ENCODE measurements around the gene PIK3CD. TPM values are rescaled to one million over a fixed set of nuclear protein-coding genes. Genes with fewer than 3 reads are reported as not detected.
"Not testable (repeated sequence)": the region's sequence is repeated elsewhere in the genome, so short reads cannot be mapped to it uniquely, and the experiment has no call there.

The PIK3CD gene
- total RNA-seq, 1 donor from 2014 or later = 7.7 TPM

- DNase-seq (ENCODE audit: low spot score) = no peak
Measured at GRCh38 chr1:9621032-9621431, 30.5 kb upstream of the PIK3CD start.

DNA sequence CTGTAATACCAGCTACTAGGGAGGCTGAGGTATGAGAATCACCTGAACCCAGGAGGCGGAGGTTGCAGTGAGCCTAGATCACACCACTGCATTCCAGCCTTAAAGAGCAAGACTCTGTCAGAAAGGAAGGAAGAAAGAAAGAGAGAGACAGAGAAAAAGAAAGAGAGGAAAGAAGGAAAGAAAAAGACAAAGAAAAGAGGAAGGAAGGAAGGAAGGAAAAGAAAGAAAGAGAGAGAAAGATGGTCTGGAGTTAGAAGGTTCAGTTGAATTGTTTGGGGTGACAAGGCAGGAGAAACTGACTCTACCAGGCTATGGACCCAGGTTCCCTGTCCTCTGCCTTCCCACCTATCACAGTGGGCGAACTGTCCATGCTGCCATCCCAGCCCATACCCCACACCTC lies 27.4 kb upstream of the PIK3CD start:
- no peak for DNase-seq (ENCODE audit: low spot score)

DNA sequence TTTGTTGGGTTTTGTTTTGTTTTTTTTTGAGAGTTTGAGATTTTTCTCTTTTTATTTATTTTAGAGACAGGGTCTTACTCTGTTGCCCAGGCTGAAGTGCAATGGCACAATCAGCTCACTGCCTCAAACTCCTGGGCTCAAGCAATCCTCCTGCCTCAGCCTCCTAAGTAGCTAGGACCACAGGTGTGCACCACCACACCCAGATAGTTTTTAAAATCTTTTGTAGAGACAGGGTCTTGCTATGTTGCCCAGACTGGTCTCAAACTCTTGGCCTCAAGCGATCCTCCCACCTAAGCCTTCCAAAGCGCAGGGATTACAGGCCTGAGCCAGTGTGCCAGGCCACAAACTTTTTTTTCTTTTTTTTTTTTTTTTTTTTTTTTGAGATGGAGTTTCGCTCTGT lies 26.5 kb upstream of the PIK3CD start:
- DNase-seq (ENCODE audit: low spot score) = not testable (repeated sequence)

DNA sequence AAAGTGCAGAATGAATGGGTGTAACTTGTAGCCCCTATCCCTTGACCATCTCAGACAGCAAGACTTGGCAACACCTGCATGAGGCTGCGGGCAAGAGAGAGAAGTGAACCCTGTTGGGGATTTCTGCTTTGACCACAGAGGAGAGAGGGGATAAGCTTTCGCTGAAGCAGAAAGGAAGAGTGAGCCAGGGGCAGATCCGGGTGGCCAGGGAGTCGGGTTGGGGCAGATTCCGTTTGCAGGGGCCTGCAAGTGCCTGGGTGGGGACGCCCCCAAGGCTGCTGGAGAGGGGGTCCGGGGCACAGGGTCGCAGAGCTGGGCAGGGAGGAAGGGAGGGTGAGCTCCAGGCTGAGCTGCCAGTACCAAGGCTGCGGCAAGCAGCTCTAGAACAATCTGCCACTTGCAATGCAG lies 25.3 kb upstream of the PIK3CD start:
- no peak for DNase-seq (ENCODE audit: low spot score)

DNA sequence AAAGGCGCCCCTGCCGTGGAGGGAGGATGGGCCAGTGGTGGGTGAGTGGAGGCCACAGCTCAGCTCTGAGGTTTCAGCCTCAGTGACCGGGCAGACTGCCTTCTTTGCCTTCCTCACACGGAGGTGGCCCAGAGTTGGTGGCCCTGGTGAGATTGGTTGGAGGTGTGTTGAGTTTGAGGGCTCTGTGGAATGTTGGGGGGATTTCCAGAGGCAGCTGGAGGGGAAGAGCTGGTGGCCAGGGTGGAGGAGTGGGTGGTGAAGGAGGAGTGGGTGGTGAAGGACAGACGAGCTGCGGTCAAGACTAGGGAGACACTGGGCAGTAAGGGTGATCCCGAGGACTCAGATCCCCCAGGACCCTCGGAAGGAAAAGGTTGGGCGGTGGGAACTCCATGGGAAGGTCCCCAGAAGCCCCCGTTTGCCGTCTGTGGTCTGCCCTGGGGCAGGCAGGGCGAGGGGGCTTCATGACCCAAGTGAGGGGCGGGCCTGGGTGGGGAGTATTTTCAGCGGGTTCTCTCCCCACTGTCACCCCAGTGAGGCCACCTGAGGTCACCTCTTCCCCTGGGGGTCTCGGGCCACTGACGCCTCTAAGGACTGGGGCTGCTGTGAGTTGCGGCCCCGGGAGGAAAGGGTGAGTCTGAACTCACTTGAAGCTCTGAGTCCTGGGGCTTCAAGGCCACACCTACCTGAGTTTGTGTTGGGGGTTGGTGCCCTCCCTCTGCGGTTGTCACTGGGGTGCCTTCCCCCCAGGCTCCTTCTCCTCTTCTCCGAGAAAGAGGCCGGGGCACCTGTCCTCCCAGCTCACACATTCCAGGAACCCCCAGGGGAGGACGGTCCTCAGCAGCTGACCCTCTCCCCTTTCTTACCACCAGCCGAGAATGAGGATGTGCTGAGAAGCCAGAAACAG lies 22.7 kb upstream of the PIK3CD start:
- no peak for DNase-seq (ENCODE audit: low spot score)

GRCh38 chr1:9629445-9630201 lies 21.9 kb upstream of the PIK3CD start:
- DNase-seq (ENCODE audit: low spot score) = peak; percentile 69

GRCh38 chr1:9630331-9631111 lies 21.0 kb upstream of the PIK3CD start:
- DNase-seq (ENCODE audit: low spot score) = no peak

- no peak for DNase-seq (ENCODE audit: low spot score)
Measured at GRCh38 chr1:9631613-9632012, 19.9 kb upstream of the PIK3CD start.

DNA sequence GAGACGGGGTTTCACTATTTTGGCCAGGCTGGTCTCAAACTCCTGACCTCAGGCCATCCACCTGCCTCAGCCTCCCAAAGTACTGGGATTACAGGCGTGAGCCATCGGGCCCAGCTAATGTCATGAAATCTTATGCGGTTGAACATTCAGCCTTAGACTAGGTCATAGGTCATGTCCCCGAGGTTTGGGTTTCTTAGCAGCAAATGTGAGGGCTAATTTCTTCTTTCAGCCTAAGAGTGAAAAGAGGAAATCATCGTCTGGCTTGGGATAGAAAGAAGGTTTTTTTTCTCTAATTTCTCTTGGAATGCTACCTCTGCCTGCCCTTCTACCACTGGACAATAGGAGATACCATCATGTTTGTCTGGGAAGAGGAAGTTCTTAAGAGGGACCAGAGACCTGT lies 18.0 kb upstream of the PIK3CD start:
- DNase-seq (ENCODE audit: low spot score) = no peak

DNA sequence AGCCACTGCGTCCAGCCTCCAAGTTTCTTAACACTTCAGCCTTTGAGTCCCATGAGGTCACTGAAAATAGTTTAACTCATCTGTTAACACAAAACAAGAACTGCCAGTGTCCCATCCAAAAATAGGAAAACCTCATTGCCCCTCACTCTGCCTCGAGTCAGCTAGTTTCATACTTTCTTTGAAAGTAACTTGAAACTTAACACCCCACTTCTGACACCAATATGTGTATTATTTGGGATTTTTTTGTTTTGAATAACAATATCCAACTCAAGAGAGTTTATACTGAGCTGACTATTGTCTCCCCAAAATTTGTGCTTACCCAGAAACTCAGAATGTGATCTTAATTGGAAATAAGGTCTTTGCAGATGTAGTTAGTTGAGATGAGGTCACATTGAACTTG lies 16.9 kb upstream of the PIK3CD start:
- no peak for DNase-seq (ENCODE audit: low spot score)

GRCh38 chr1:9639227-9639626 lies 12.3 kb upstream of the PIK3CD start:
- DNase-seq (ENCODE audit: low spot score) = no peak

DNA sequence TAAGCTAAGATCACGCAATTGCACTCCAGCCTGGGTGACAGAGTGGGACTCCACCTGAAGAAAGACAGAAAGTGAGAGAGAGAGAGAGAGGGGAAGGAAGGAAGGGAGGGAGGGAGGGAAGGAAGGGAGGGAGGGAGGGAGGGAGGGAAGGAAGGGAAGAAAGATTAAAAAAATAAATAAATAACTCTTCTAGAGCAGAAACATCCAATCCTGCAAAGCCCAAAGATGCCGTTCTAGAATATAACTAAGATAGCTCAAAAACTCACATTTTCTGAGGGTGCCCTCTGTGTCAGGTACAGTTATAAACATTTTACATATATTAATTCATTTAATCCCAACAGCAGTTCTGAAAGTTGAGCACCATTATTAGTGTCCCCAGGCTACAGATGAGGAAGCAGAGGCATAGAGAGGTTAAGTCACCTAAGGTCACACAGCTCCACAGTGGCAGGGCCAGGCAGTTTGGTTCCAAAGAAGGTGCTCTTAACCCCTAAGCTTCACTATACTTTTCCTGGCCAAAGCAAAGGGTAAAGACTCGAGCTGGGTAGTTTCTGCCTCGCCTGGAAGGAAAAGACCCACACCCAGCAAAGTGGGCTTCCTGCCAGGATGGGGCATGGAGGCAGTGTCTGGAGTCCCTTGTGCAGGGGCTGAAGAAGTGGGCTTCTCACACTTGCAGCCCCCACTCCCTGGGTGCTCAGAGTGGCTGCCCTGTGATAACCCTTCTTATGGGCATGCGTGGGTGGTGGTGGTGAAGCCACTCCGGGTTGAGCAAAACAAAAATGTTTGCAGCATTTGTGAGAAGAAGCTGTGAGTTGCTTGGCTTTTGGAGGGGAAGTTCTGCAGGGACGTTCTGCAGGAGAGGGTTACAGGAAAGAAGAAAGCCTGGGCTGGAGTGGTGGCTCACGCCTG lies 7.9 kb upstream of the PIK3CD start:
- no peak for DNase-seq (ENCODE audit: low spot score)

GRCh38 chr1:9646037-9646436 lies 5.5 kb upstream of the PIK3CD start:
- no peak for DNase-seq (ENCODE audit: low spot score)

DNA sequence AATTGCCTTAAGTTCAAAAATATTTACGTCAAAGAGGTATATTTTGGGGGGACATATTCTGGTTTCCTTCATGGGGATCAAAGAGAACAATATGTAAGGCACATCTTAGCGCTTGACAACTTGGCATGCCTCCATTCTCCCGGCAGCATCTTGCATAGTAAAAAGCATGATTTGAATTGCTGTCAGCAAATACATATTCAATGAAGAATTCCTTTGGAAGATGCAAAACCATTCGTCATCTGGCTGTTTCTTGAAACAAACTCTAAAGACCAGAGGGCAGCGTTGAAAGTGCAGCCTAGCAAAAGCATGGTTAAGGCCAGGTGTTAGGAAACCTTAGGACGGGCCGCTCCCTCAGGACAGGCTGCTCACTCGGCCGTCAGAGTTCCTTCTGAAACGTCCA lies 3.4 kb upstream of the PIK3CD start:
- DNase-seq (ENCODE audit: low spot score) = no peak

DNA sequence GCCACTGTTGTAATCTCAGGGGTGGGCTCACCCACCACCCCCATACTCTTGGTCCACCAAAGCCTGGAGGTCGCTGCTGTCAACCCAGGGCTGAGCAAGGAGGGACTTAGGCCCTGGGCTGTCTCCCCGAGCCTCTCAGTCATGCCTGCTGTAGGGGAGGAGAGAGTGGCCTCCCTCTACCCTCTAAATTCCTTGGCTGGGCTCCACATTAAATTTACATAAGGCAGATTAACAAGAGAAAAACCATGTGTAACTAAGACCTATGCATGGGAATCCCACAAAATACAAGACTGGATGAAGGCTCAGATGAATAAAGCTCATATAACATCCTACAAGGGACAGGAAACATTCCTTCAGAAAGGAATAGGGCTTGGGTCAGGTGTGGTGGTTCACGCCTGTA lies 1.8 kb upstream of the PIK3CD start:
- DNase-seq (ENCODE audit: low spot score) = no peak

DNA sequence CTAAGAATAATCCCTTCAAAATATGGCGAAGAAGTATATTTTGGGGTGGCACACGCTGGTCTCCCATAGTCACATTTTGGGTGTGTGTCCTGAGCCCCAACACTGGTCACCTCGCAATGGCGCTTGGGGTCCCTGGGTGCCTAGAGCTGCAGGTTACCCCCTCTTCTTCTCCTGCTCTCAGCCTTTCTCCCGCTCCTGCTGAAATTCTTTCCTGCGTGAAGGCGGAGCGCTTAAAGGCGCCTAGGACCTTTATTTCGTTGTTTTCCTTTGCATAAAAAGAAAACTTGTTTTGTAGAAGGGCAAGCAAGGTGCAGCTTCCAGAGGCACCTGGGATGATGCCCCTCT lies 339 bp upstream of the PIK3CD start:
- no peak for DNase-seq (ENCODE audit: low spot score)

GRCh38 chr1:9652379-9653209 lies 1.1 kb downstream of the PIK3CD start:
- DNase-seq (ENCODE audit: low spot score) = no peak

DNA sequence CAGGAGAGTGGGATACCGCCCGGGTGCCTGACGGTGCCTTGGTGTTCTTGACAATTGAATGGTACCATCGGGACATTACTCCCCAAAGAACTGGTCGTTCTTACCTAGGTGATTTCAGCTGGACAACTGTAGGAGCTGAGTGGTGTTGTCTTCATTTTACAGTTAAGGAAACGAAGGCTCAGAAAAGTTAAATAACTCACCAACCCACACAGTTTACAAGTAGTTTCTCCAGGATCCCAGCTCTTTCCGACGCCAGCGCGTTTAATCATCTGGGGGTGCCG lies 1.6 kb downstream of the PIK3CD start:
- no peak for DNase-seq (ENCODE audit: low spot score)

- DNase-seq (ENCODE audit: low spot score) = no peak
Measured at GRCh38 chr1:9653491-9654050, 2.0 kb downstream of the PIK3CD start.

GRCh38 chr1:9654051-9654833 lies 2.7 kb downstream of the PIK3CD start:
- no peak for DNase-seq (ENCODE audit: low spot score)

Measured in ureter (tissue), 1 donor.